Osteoblast (primary cell): ENCODE results near the gene TMEM145. TPM values are rescaled to one million over a fixed set of nuclear protein-coding genes. Genes with fewer than 3 reads are reported as not detected.

Source experiments
- DNase-seq: peaks from one replicate; pipeline ENCODE4 v3.0.0; 2011; ENCODE audit warnings: low spot score, mixed read lengths; ENCODE audit not compliant: insufficient read length; ENCODE audit errors: missing footprints
- H2AFZ ChIP-seq: 2 replicates; pipeline ENCODE4 v1.6.0; 2011; ENCODE audit warnings: mild to moderate bottlenecking, low read length
- H3K27ac ChIP-seq: 2 replicates; pipeline ENCODE4 v1.5.1; 2011; ENCODE audit warnings: mild to moderate bottlenecking, low read depth, low read length, moderate library complexity
- H3K27me3 ChIP-seq: 2 replicates; pipeline ENCODE4 v1.6.0; 2012; ENCODE audit warnings: mild to moderate bottlenecking, control low read depth, inconsistent platforms, low read length, moderate library complexity; ENCODE audit not compliant: insufficient read depth
- H3K36me3 ChIP-seq: 2 replicates; pipeline ENCODE4 v1.5.1; 2011; ENCODE audit warnings: mild to moderate bottlenecking, low read length, control low read depth, moderate library complexity; ENCODE audit not compliant: insufficient read depth
- H3K4me1 ChIP-seq: 2 replicates; pipeline ENCODE4 v1.5.1; 2011; ENCODE audit warnings: mild to moderate bottlenecking, low read length, control low read depth, moderate library complexity; ENCODE audit not compliant: insufficient read depth
- H3K4me2 ChIP-seq: 2 replicates; pipeline ENCODE4 v1.6.0; 2011; ENCODE audit warnings: mild to moderate bottlenecking, low read length; ENCODE audit not compliant: insufficient read depth
- H3K4me3 ChIP-seq: fragments of 200-600 bp; sonication (generic); 3 replicates; pipeline ENCODE4 v1.5.1; 2012; ENCODE audit warnings: mild to moderate bottlenecking, low read length, inconsistent platforms; ENCODE audit not compliant: insufficient read depth
- H3K79me2 ChIP-seq: 2 replicates; pipeline ENCODE4 v1.6.0; 2012; ENCODE audit warnings: mild to moderate bottlenecking, low read length, control low read depth, inconsistent platforms; ENCODE audit not compliant: insufficient read depth
- H3K9me3 ChIP-seq: 2 replicates; pipeline ENCODE4 v1.5.1; 2011; ENCODE audit warnings: low read depth, low read length, control low read depth
- H4K20me1 ChIP-seq: 2 replicates; pipeline ENCODE4 v1.6.0; 2012; ENCODE audit warnings: mild to moderate bottlenecking, low read length, control low read depth; ENCODE audit not compliant: insufficient read depth
- total RNA-seq: library from RNA; depleted of rRNA; stranded (reverse); fragments of >200 nt; gene quantifications from 2 replicates; pipeline ENCODE4 v1.2.3, GENCODE V29; 2012
- TF ChIP-seq, protein P1 (sequence below): IDR thresholded peaks from 2 replicates; pipeline ENCODE4 v1.5.1; 2011; ENCODE audit warnings: mild to moderate bottlenecking, low read depth, low read length, moderate library complexity; ENCODE audit errors: extremely low read depth

Gene TMEM145
- total RNA-seq, 1 donor, result not detected

DNA sequence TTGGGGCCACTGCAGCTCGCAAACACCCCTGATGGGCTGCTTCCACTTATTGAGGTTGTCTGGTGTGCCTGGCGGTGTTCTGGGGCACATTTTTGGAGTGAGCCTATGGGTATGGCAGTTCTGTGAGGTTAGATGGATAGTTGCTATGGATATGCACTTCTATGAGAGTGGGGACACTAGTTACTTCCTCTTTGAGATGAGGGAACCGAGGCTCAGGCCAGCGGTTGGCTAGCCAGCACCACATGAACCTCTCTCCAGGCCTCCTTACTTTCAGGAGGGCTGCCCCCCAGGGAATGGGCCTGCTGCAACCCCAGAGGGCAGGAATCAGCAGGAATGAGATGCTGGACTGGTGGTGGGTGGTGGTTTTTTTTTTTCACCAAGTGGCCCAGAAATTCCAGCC, 24.7 kb upstream of the TMEM145 start:
- Histone ChIP-seq H3K4me1 (peaks cover 18% of the 10 kb centered on the region), H3K27ac (no peak overlapping the region), H3K4me2 (no peak overlapping the region), H3K27me3 (no peaks in the 10 kb centered on the region), H3K79me2 (peaks cover 32% of the 10 kb centered on the region), H4K20me1 (peaks cover 56% of the 10 kb centered on the region), H2AFZ (no peak overlapping the region), H3K4me3 (no peak overlapping the region), H3K9me3 (no peaks in the 10 kb centered on the region), H3K36me3 (peaks cover 59% of the 10 kb centered on the region)
- TF ChIP-seq, protein P1, sequence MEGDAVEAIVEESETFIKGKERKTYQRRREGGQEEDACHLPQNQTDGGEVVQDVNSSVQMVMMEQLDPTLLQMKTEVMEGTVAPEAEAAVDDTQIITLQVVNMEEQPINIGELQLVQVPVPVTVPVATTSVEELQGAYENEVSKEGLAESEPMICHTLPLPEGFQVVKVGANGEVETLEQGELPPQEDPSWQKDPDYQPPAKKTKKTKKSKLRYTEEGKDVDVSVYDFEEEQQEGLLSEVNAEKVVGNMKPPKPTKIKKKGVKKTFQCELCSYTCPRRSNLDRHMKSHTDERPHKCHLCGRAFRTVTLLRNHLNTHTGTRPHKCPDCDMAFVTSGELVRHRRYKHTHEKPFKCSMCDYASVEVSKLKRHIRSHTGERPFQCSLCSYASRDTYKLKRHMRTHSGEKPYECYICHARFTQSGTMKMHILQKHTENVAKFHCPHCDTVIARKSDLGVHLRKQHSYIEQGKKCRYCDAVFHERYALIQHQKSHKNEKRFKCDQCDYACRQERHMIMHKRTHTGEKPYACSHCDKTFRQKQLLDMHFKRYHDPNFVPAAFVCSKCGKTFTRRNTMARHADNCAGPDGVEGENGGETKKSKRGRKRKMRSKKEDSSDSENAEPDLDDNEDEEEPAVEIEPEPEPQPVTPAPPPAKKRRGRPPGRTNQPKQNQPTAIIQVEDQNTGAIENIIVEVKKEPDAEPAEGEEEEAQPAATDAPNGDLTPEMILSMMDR, result no peak
- DNase-seq, result no peak

DNA sequence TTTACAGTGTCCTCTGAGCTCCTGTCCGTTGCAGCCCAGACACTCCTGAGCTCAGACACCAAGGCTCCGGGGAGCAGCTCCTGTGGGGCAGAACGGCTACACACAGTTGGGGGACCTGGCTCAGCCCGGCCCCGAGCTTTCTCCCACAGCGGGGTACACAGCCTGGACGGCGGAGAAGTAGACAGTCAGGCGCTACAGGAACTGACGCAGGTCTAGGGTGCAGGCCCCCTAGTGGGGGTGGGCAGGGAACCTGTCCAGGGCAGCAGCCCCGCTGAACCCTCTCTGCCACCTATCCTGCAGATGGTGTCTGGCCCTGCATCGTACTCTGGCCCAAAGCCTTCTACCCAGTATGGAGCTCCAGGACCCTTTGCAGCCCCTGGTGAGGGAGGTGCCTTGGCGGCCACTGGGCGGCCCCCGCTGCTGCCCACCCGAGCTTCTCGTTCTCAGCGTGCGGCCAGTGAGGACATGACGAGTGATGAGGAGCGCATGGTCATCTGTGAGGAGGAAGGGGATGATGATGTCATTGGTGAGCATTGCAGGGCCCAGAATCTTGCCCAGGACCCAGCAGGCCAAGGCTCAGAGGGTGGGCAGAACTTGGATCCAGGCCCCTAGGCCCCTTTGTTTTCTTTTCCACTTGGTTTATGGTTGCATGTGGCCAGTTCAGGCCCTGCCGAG, 24.1 kb upstream of the TMEM145 start:
- Histone ChIP-seq H3K36me3 (peaks cover 65% of the 10 kb centered on the region), H4K20me1 (peaks cover 54% of the 10 kb centered on the region), H3K4me1 (peaks cover 16% of the 10 kb centered on the region), H3K4me2 (no peak overlapping the region), H3K27me3 (no peaks in the 10 kb centered on the region), H3K4me3 (no peak overlapping the region), H3K79me2 (peaks cover 31% of the 10 kb centered on the region), H3K9me3 (no peaks in the 10 kb centered on the region), H2AFZ (no peak overlapping the region), H3K27ac (no peak overlapping the region)
- no peak for DNase-seq
- TF ChIP-seq, protein P1, result no peak

DNA sequence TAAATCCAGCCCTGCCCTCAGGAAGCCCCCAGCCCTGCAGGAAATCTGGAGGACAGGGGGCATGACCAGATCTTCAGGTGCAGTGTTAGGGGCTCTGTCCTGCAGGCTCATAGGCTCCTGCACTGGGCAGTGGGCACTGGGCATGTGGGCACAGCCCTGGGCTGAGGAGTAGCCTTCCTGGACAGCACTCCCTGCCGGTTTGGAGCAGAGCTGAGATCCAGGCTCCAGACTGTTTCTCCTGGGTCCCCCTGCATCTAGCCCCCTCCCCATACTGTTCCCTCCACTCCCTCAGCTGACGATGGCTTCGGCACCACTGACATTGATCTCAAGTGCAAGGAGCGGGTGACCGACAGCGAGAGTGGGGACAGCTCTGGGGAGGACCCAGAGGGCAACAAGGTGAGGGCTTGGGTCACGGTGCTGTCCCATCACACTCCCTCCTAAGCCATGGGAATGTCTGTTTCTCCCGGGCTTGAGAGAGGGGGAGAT, 23.5 kb upstream of the TMEM145 start:
- Histone ChIP-seq H3K4me3 (no peak overlapping the region), H2AFZ (no peak overlapping the region), H3K36me3 (peaks cover 69% of the 10 kb centered on the region), H3K27me3 (no peaks in the 10 kb centered on the region), H3K79me2 (peaks cover 29% of the 10 kb centered on the region), H3K9me3 (no peaks in the 10 kb centered on the region), H3K27ac (no peak overlapping the region), H4K20me1 (peaks cover 54% of the 10 kb centered on the region), H3K4me1 (peaks cover 16% of the 10 kb centered on the region), H3K4me2 (no peak overlapping the region)
- DNase-seq, result no peak
- TF ChIP-seq, protein P1, result no peak

DNA sequence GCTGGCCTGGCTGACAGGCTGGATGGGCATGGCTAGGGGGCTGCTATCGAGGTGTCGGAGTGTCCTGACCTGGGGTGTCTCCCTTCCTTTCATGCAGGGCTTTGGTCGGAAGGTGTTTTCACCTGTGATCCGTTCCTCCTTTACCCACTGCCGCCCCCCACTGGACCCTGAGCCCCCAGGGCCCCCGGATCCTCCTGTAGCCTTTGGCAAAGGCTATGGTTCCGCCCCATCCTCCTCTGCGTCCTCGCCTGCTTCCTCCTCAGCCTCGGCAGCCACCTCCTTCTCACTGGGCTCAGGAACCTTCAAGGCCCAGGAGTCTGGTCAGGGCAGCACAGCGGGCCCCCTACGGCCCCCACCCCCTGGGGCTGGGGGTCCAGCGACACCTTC, 23.0 kb upstream of the TMEM145 start:
- Histone ChIP-seq H3K4me3 (no peak overlapping the region), H4K20me1 (peaks cover 49% of the 10 kb centered on the region), H3K36me3 (peaks cover 69% of the 10 kb centered on the region), H2AFZ (no peak overlapping the region), H3K27ac (no peak overlapping the region), H3K79me2 (peaks cover 24% of the 10 kb centered on the region), H3K4me1 (peaks cover 10% of the 10 kb centered on the region), H3K27me3 (no peaks in the 10 kb centered on the region), H3K9me3 (no peaks in the 10 kb centered on the region), H3K4me2 (no peak overlapping the region)
- no peak for DNase-seq
- TF ChIP-seq, protein P1, result no peak
